GM21367 (cell line): ENCODE results near the gene SPI1.
"Not testable (repeated sequence)": the region's sequence is repeated elsewhere in the genome, so short reads cannot be mapped to it uniquely, and the experiment has no call there.

Source experiments
- ATAC-seq: cut with Tn5 transposase; IDR thresholded peaks from one replicate; pipeline ENCODE4 v1.9.1; 2021; ENCODE audit not compliant: unreplicated experiment

Gene SPI1

GRCh38 chr11:47342854-47343253 is 35.5 kb downstream of the SPI1 start:
- ATAC-seq: no peak

- no peak for ATAC-seq
Observed at GRCh38 chr11:47342036-47342803, 36.1 kb downstream of the SPI1 start.

GRCh38 chr11:47340980-47341775 is 37.2 kb downstream of the SPI1 start:
- ATAC-seq: no peak

GRCh38 chr11:47340010-47340409 is 38.3 kb downstream of the SPI1 start:
- no peak for ATAC-seq

GRCh38 chr11:47338396-47339241 is 39.7 kb downstream of the SPI1 start:
- ATAC-seq: no peak

GRCh38 chr11:47337229-47337924 is 41.0 kb downstream of the SPI1 start:
- ATAC-seq: no peak

GRCh38 chr11:47336595-47336994 is 41.8 kb downstream of the SPI1 start:
- no peak for ATAC-seq

- no peak for ATAC-seq
Observed at GRCh38 chr11:47335733-47336132, 42.6 kb downstream of the SPI1 start.

- ATAC-seq: not testable (repeated sequence)
Observed at GRCh38 chr11:47334699-47335411, 43.5 kb downstream of the SPI1 start.

- no peak for ATAC-seq
Observed at GRCh38 chr11:47333886-47334443, 44.4 kb downstream of the SPI1 start.

GRCh38 chr11:47333526-47333845 is 44.9 kb downstream of the SPI1 start:
- no peak for ATAC-seq

- no peak for ATAC-seq
Observed at GRCh38 chr11:47332791-47333525, 45.4 kb downstream of the SPI1 start.

- ATAC-seq: no peak
Observed at GRCh38 chr11:47332303-47332711, 46.0 kb downstream of the SPI1 start.

- no peak for ATAC-seq
Observed at GRCh38 chr11:47331454-47332302, 46.7 kb downstream of the SPI1 start.

GRCh38 chr11:47329987-47330931 is 48.1 kb downstream of the SPI1 start:
- ATAC-seq: no peak

- ATAC-seq: no peak
Observed at GRCh38 chr11:47329431-47329986, 48.8 kb downstream of the SPI1 start.
